Neural progenitor cell (in vitro differentiated cells): ENCODE results near the gene UBAP2. TPM values are rescaled to one million over a fixed set of nuclear protein-coding genes. Genes with fewer than 3 reads are reported as not detected.

Source experiments
- DNase-seq: peaks from one replicate; pipeline ENCODE4 v3.0.0-alpha.2; 2016; ENCODE audit warnings: low spot score
- H2AFZ ChIP-seq: fragments of 200-600 bp; sonication (generic); replicated peaks from 2 replicates; pipeline ENCODE4 v1.6.1; 2016; ENCODE audit warnings: antibody characterized with exemption
- H3F3A ChIP-seq: fragments of 200-600 bp; sonication (generic); 2 replicates; pipeline ENCODE4 v1.6.1; 2016; ENCODE audit warnings: antibody characterized with exemption, low read depth
- H3K27ac ChIP-seq: fragments of 200-600 bp; sonication (generic); 2 replicates; pipeline ENCODE4 v1.5.1; 2016; ENCODE audit warnings: mild to moderate bottlenecking
- H3K27me3 ChIP-seq: fragments of 200-600 bp; sonication (generic); 2 replicates; pipeline ENCODE4 v1.6.1; 2016; ENCODE audit warnings: mild to moderate bottlenecking, moderate library complexity
- H3K36me3 ChIP-seq: fragments of 200-600 bp; sonication (generic); 2 replicates; pipeline ENCODE4 v1.5.1; 2016
- H3K4me1 ChIP-seq: fragments of 200-600 bp; sonication (generic); 2 replicates; pipeline ENCODE4 v1.6.1; 2016; ENCODE audit warnings: mixed run types
- H3K4me2 ChIP-seq: fragments of 200-600 bp; sonication (generic); 2 replicates; pipeline ENCODE4 v1.6.1; 2016
- H3K4me3 ChIP-seq: fragments of 200-600 bp; sonication (generic); 2 replicates; pipeline ENCODE4 v1.5.1; 2016
- H3K79me2 ChIP-seq: fragments of 200-600 bp; sonication (generic); 2 replicates; pipeline ENCODE4 v1.6.1; 2016; ENCODE audit warnings: low read depth
- H3K9ac ChIP-seq: fragments of 200-600 bp; sonication (generic); 2 replicates; pipeline ENCODE4 v1.6.1; 2016
- H3K9me3 ChIP-seq: fragments of 200-600 bp; sonication (generic); 2 replicates; pipeline ENCODE4 v1.5.1; 2016; ENCODE audit warnings: low read depth
- H4K20me1 ChIP-seq: fragments of 200-600 bp; sonication (generic); 2 replicates; pipeline ENCODE4 v1.6.1; 2016; ENCODE audit warnings: low read depth
- H3K27ac Mint-ChIP-seq: 3 replicates; pipeline ENCODE4 v1.8.0; 2021; ENCODE audit warnings: mixed read lengths
- H3K27me3 Mint-ChIP-seq: 2 replicates; pipeline ENCODE4 v1.8.0; 2022; ENCODE audit warnings: low read depth, mild to moderate bottlenecking, inconsistent platforms, moderate library complexity, mixed read lengths; ENCODE audit not compliant: insufficient read depth
- H3K36me3 Mint-ChIP-seq: 3 replicates; pipeline ENCODE4 v1.8.0; 2021; ENCODE audit warnings: mixed read lengths
- H3K4me1 Mint-ChIP-seq: 3 replicates; pipeline ENCODE4 v1.8.0; 2021; ENCODE audit warnings: mixed read lengths
- H3K4me3 Mint-ChIP-seq: 3 replicates; pipeline ENCODE4 v1.8.0; 2021; ENCODE audit warnings: mild to moderate bottlenecking, moderate library complexity, mixed read lengths
- H3K9me3 Mint-ChIP-seq: 3 replicates; pipeline ENCODE4 v1.8.0; 2020; ENCODE audit warnings: mixed read lengths
- EZH2 ChIP-seq: fragments of 200-600 bp; sonication (generic); IDR thresholded peaks from 2 replicates; pipeline ENCODE4 v1.6.1; 2017; ENCODE audit warnings: antibody characterized with exemption, mild to moderate bottlenecking, moderate library complexity
- EZH2phosphoT487 ChIP-seq: fragments of 200-600 bp; sonication (generic); IDR thresholded peaks from 2 replicates; pipeline ENCODE4 v1.6.1; 2017; ENCODE audit warnings: antibody characterized with exemption
- total RNA-seq: library from RNA; depleted of rRNA; stranded (reverse); fragments of >200 nt; gene quantifications from 2 replicates; pipeline ENCODE4 v1.2.3, GENCODE V29; 2015; ENCODE audit warnings: low replicate concordance
- TF ChIP-seq, protein P1 (sequence below): fragments of 200-600 bp; sonication (generic); IDR thresholded peaks from 2 replicates; pipeline ENCODE4 v1.5.1; 2017; ENCODE audit warnings: antibody characterized with exemption, mild to moderate bottlenecking

UBAP2 gene
- total RNA-seq, 1 donor from 2014 or later, result 24.3 TPM

- TF ChIP-seq, protein P1, sequence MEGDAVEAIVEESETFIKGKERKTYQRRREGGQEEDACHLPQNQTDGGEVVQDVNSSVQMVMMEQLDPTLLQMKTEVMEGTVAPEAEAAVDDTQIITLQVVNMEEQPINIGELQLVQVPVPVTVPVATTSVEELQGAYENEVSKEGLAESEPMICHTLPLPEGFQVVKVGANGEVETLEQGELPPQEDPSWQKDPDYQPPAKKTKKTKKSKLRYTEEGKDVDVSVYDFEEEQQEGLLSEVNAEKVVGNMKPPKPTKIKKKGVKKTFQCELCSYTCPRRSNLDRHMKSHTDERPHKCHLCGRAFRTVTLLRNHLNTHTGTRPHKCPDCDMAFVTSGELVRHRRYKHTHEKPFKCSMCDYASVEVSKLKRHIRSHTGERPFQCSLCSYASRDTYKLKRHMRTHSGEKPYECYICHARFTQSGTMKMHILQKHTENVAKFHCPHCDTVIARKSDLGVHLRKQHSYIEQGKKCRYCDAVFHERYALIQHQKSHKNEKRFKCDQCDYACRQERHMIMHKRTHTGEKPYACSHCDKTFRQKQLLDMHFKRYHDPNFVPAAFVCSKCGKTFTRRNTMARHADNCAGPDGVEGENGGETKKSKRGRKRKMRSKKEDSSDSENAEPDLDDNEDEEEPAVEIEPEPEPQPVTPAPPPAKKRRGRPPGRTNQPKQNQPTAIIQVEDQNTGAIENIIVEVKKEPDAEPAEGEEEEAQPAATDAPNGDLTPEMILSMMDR, result no peak
- TF ChIP-seq EZH2phosphoT487 (no peak), EZH2 (no peak)
- Mint-ChIP-seq H3K36me3 (peaks cover 14% of the 10 kb centered on the region), H3K4me3 (no peak overlapping the region), H3K4me1 (no peaks in the 10 kb centered on the region), H3K9me3 (no peaks in the 10 kb centered on the region), H3K27me3 (no peaks in the 10 kb centered on the region), H3K27ac (no peak overlapping the region)
- no peak overlapping the region for H2AFZ ChIP-seq
- peaks cover 3% of the 10 kb centered on the region for H4K20me1 ChIP-seq
- no peaks in the 10 kb centered on the region for H3K27me3 ChIP-seq
- no peaks in the 10 kb centered on the region for H3K9me3 ChIP-seq
- H3K4me2 ChIP-seq, result no peak overlapping the region
- no peak overlapping the region for H3K4me3 ChIP-seq
- H3K9ac ChIP-seq, result no peak overlapping the region
- peaks cover 6% of the 10 kb centered on the region for H3K79me2 ChIP-seq
- H3K4me1 ChIP-seq, result no peaks in the 10 kb centered on the region
- H3K27ac ChIP-seq, result no peak overlapping the region
- peaks cover 17% of the 10 kb centered on the region for H3F3A ChIP-seq
- no peak for DNase-seq
- peaks cover 4% of the 10 kb centered on the region for H3K36me3 ChIP-seq
Observed at GRCh38 chr9:33995449-33995848, 53.2 kb downstream of the UBAP2 start.

GRCh38 chr9:33993104-33993503 is 55.6 kb downstream of the UBAP2 start:
- no peak overlapping the region for H3K4me2 ChIP-seq
- H3K27ac ChIP-seq, result no peak overlapping the region
- H3K27me3 Mint-ChIP-seq, result peaks cover 2% of the 10 kb centered on the region
- no peak overlapping the region for H3K4me3 Mint-ChIP-seq
- peaks cover 6% of the 10 kb centered on the region for H3K79me2 ChIP-seq
- no peaks in the 10 kb centered on the region for H3K9me3 Mint-ChIP-seq
- H3K4me1 Mint-ChIP-seq, result no peaks in the 10 kb centered on the region
- no peak overlapping the region for H3K9ac ChIP-seq
- H3K4me3 ChIP-seq, result no peak overlapping the region
- no peaks in the 10 kb centered on the region for H3K27me3 ChIP-seq
- peaks cover 4% of the 10 kb centered on the region for H3K36me3 ChIP-seq
- no peak for TF ChIP-seq EZH2
- TF ChIP-seq, protein P1, result no peak
- no peak for TF ChIP-seq EZH2phosphoT487
- no peaks in the 10 kb centered on the region for H3K9me3 ChIP-seq
- peaks cover 14% of the 10 kb centered on the region for H3K36me3 Mint-ChIP-seq
- H3K4me1 ChIP-seq, result no peaks in the 10 kb centered on the region
- peaks cover 17% of the 10 kb centered on the region for H3F3A ChIP-seq
- no peak overlapping the region for H3K27ac Mint-ChIP-seq
- H2AFZ ChIP-seq, result no peak overlapping the region
- peaks cover 3% of the 10 kb centered on the region for H4K20me1 ChIP-seq
- no peak for DNase-seq

DNA sequence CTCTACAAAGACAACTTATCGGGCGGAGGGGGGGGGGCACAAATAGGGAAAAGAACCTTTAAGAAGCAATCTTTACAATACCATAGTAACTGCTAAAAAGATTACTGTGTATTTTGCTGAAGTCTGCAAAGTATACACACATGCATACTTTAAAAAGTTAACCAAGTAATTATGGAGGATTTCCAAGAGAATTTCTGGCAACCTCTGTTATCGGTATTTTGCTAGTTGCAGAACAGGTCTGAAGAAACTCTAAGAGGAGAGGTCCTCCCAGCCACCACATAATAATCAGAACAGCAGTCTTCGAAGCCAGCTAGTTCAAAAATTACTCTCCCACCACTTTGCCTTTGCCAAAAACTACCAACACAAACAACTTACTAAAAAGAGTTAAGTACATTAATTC is 56.1 kb downstream of the UBAP2 start:
- no peak overlapping the region for H3K4me3 Mint-ChIP-seq
- Histone ChIP-seq H3K27me3 (no peaks in the 10 kb centered on the region), H4K20me1 (peaks cover 3% of the 10 kb centered on the region), H3K9ac (no peak overlapping the region), H3K9me3 (no peaks in the 10 kb centered on the region), H3K79me2 (peaks cover 6% of the 10 kb centered on the region), H3K27ac (no peak overlapping the region), H3K36me3 (peaks cover 6% of the 10 kb centered on the region), H3K4me3 (no peak overlapping the region), H3K4me1 (no peaks in the 10 kb centered on the region), H2AFZ (no peak overlapping the region), H3F3A (peaks cover 15% of the 10 kb centered on the region), H3K4me2 (no peak overlapping the region)
- H3K9me3 Mint-ChIP-seq, result no peaks in the 10 kb centered on the region
- peaks cover 14% of the 10 kb centered on the region for H3K36me3 Mint-ChIP-seq
- H3K27me3 Mint-ChIP-seq, result peaks cover 2% of the 10 kb centered on the region
- TF ChIP-seq EZH2, result no peak
- TF ChIP-seq, protein P1, result no peak
- TF ChIP-seq EZH2phosphoT487, result no peak
- H3K27ac Mint-ChIP-seq, result no peak overlapping the region
- no peak for DNase-seq
- no peaks in the 10 kb centered on the region for H3K4me1 Mint-ChIP-seq
